HCT116 (cell line): ENCODE data around the gene CHDH. TPM values are rescaled to one million over a fixed set of nuclear protein-coding genes. Genes with fewer than 3 reads are reported as not detected.

Experiments used
- ATAC-seq: fragments of 200-7000 bp; cut with Tn5 transposase; 2 replicates; pipeline ENCODE4 v1.9.1; 2020; ENCODE audit warnings: mild to moderate bottlenecking, moderate library complexity
- BruUV-seq: library from RNA; stranded (reverse); fragments of 400-500 nt; replicated peaks from 2 replicates; lab custom pipeline; 2021; lab: Mats Ljungman, UMichigan
- CTCF ChIA-PET: fragments of 300-600 bp; sonication (Branson Sonifier 250); formaldehyde crosslinking; loops from one replicate; lab custom pipeline; 2021; ENCODE audit warnings: antibody characterized with exemption; lab: Charles Lee
- POLR2A ChIA-PET: fragments of 300-600, 350-600 bp; sonication (Branson Sonifier 250); formaldehyde crosslinking; loops from one replicate; lab custom pipeline; 2021; ENCODE audit warnings: antibody characterized with exemption; lab: Charles Lee
- RAD21 ChIA-PET, 2 experiments: fragments of 300-600 bp; sonication (Branson Sonifier 250); formaldehyde crosslinking; loops; one replicate each; lab custom pipeline; 2023; ENCODE audit warnings: low total read pairs in 2 of 2; ENCODE audit not compliant: uncharacterized antibody in 2 of 2, unreplicated experiment in 2 of 2, low non-redundant PET in 1 of 2; lab: Charles Lee
- DNase-seq: peaks from one replicate; pipeline ENCODE4 v3.0.0-alpha.2; 2010; ENCODE audit warnings: low read depth, low spot score
- H2AFZ ChIP-seq: fragments of 200-600 bp; shearing (Covaris generic), sonication (generic); 2 replicates; pipeline ENCODE4 v1.6.1; 2017; ENCODE audit warnings: low read depth, mixed run types, mixed read lengths, antibody characterized with exemption, low read length; ENCODE audit not compliant: poor library complexity, severe bottlenecking
- H3K27ac ChIP-seq: 2 replicates; pipeline ENCODE4 v1.5.1; 2012; ENCODE audit warnings: low read depth, low read length
- H3K27me3 ChIP-seq: fragments of 200-600 bp; sonication (generic); 2 replicates; pipeline ENCODE4 v1.6.1; 2016; ENCODE audit warnings: mixed run types, low read length, mixed read lengths; ENCODE audit not compliant: insufficient read depth
- H3K36me3 ChIP-seq, 2 experiments: fragments of 200-500 bp in 1 of 2; fragments of 200-600 bp in 1 of 2; sonication (Bioruptor generic) in 1 of 2; sonication (generic) in 1 of 2; 2 replicates each; pipeline versions ENCODE4 v1.5.1 to v1.6.1; 2014 to 2016; ENCODE audit warnings: low read length in 2 of 2, inconsistent platforms in 1 of 2, mixed read lengths in 1 of 2, mixed run types in 1 of 2; ENCODE audit not compliant: insufficient read depth in 2 of 2, control insufficient read depth in 1 of 2
- H3K4me1 ChIP-seq, 2 experiments: fragments of 200-600 bp in 1 of 2; sonication (generic) in 1 of 2; 2 replicates each; pipeline versions ENCODE4 v1.5.1 to v1.6.1; 2012 to 2017; ENCODE audit warnings: low read length in 2 of 2, inconsistent platforms in 1 of 2, mild to moderate bottlenecking in 1 of 2, mixed read lengths in 1 of 2, mixed run types in 1 of 2, moderate library complexity in 1 of 2; ENCODE audit not compliant: insufficient read depth in 2 of 2, control insufficient read depth in 1 of 2
- H3K4me2 ChIP-seq: fragments of 200-600 bp; sonication (generic); 2 replicates; pipeline ENCODE4 v1.6.1; 2017; ENCODE audit warnings: mixed run types, low read length, mixed read lengths
- H3K4me3 ChIP-seq, 2 experiments: fragments of 200-600 bp in 1 of 2; sonication (generic) in 1 of 2; replicated peaks in 1 of 2; 2 replicates each; pipeline ENCODE4 v1.5.1; 2011 to 2016; ENCODE audit warnings: low read length in 2 of 2, control low read depth in 1 of 2, low read depth in 1 of 2, mild to moderate bottlenecking in 1 of 2, mixed read lengths in 1 of 2, mixed run types in 1 of 2
- H3K79me2 ChIP-seq: fragments of 200-600 bp; sonication (generic); 2 replicates; pipeline ENCODE4 v1.6.1; 2017; ENCODE audit warnings: mild to moderate bottlenecking, mixed run types, low read length, moderate library complexity, mixed read lengths; ENCODE audit not compliant: insufficient read depth
- H3K9ac ChIP-seq: fragments of 200-600 bp; sonication (generic); 2 replicates; pipeline ENCODE4 v1.6.1; 2016; ENCODE audit warnings: low read length, mixed read lengths
- H3K9me2 ChIP-seq: fragments of 200-600 bp; sonication (generic), shearing (Covaris generic); 2 replicates; pipeline ENCODE4 v1.6.1; 2017; ENCODE audit warnings: mixed run types, mild to moderate bottlenecking, moderate library complexity; ENCODE audit not compliant: insufficient read depth
- H3K9me3 ChIP-seq, 2 experiments: fragments of 200-500 bp in 1 of 2; fragments of 200-600 bp in 1 of 2; sonication (Bioruptor generic) in 1 of 2; sonication (generic) in 1 of 2; 2 replicates each; pipeline ENCODE4 v1.6.1; 2014 to 2017; ENCODE audit warnings: low read length in 2 of 2, mixed read lengths in 2 of 2, inconsistent platforms in 1 of 2, low read depth in 1 of 2, mild to moderate bottlenecking in 1 of 2, mixed run types in 1 of 2, moderate library complexity in 1 of 2; ENCODE audit not compliant: control insufficient read depth in 1 of 2, insufficient read depth in 1 of 2
- H4K20me1 ChIP-seq: fragments of 200-600 bp; sonication (generic), shearing (Covaris generic); 2 replicates; pipeline ENCODE4 v1.6.1; 2017; ENCODE audit warnings: mixed run types, mild to moderate bottlenecking, moderate library complexity; ENCODE audit not compliant: insufficient read depth
- CBX3 ChIP-seq: IDR thresholded peaks from 2 replicates; pipeline ENCODE4 v1.6.1; 2012; ENCODE audit warnings: low read depth
- CEBPB ChIP-seq: IDR thresholded peaks from 2 replicates; pipeline ENCODE4 v1.6.1; 2012; ENCODE audit warnings: low read depth
- EGR1 ChIP-seq: IDR thresholded peaks from 2 replicates; pipeline ENCODE4 v1.6.1; 2012; ENCODE audit warnings: low read depth
- EZH2phosphoT487 ChIP-seq: fragments of 200-600 bp; IDR thresholded peaks from 2 replicates; pipeline ENCODE4 v1.6.1; 2018; ENCODE audit warnings: antibody characterized with exemption, borderline replicate concordance
- FOSL1 ChIP-seq: IDR thresholded peaks from 2 replicates; pipeline ENCODE4 v1.6.1; 2012; ENCODE audit warnings: low read depth
- JUND ChIP-seq: IDR thresholded peaks from 2 replicates; pipeline ENCODE4 v1.6.1; 2012
- MAX ChIP-seq: IDR thresholded peaks from 2 replicates; pipeline ENCODE4 v1.6.1; 2012
- POLR2AphosphoS5 ChIP-seq: IDR thresholded peaks from 2 replicates; pipeline ENCODE4 v1.6.1; 2011; ENCODE audit warnings: mild to moderate bottlenecking, low read depth, low read length, moderate library complexity
- RAD21 ChIP-seq: IDR thresholded peaks from 2 replicates; pipeline ENCODE4 v1.6.1; 2012; ENCODE audit warnings: low read depth, mild to moderate bottlenecking
- SP1 ChIP-seq: IDR thresholded peaks from 2 replicates; pipeline ENCODE4 v1.6.1; 2012; ENCODE audit warnings: low read depth
- SRF ChIP-seq: IDR thresholded peaks from 2 replicates; pipeline ENCODE4 v1.6.1; 2012; ENCODE audit warnings: low read depth
- TCF7L2 ChIP-seq: IDR thresholded peaks from 2 replicates; pipeline ENCODE4 v1.7.0; 2011; ENCODE audit warnings: borderline replicate concordance, inconsistent platforms; ENCODE audit not compliant: insufficient read depth, insufficient read length; ENCODE audit errors: extremely low read depth
- YY1 ChIP-seq: IDR thresholded peaks from 2 replicates; pipeline ENCODE4 v1.6.1; 2011; ENCODE audit warnings: low read length, low read depth, moderate library complexity, mild to moderate bottlenecking; ENCODE audit not compliant: insufficient replicate concordance; ENCODE audit errors: extremely low read depth
- ZBTB33 ChIP-seq: IDR thresholded peaks from 2 replicates; pipeline ENCODE4 v1.6.1; 2011; ENCODE audit warnings: mild to moderate bottlenecking, low read length, moderate library complexity; ENCODE audit not compliant: insufficient replicate concordance; ENCODE audit errors: extremely low read depth
- ZFX ChIP-seq: fragments of 450-650 bp; IDR thresholded peaks from 2 replicates; pipeline ENCODE4 v1.6.1; 2017
- ZNF274 ChIP-seq: fragments of 200-500 bp; sonication (Bioruptor generic); IDR thresholded peaks from 2 replicates; pipeline ENCODE4 v1.6.1; 2014; ENCODE audit warnings: mild to moderate bottlenecking, low read depth, low read length, inconsistent platforms
- intact Hi-C: fragments of 100-400 bp; cut with micrococcal nuclease; formaldehyde crosslinking; loops from 2 replicates; pipeline ENCODE4 v1.10.0; 2022
- total RNA-seq: library from RNA; stranded (reverse); gene quantifications from one replicate; pipeline ENCODE4 v1.2.1, GENCODE V29; 2021; ENCODE audit not compliant: unreplicated experiment
- TF ChIP-seq, protein P1 (sequence below), 3 experiments: fragments of 200-600 bp in 1 of 3; sonication (generic) in 1 of 3; IDR thresholded peaks in 2 of 3; conservative IDR thresholded peaks in 1 of 3; 2 replicates each; pipeline ENCODE4 v1.5.1; 2012 to 2017; ENCODE audit warnings: low read depth in 2 of 3, low read length in 2 of 3, antibody characterized with exemption in 1 of 3, borderline replicate concordance in 1 of 3, control low read depth in 1 of 3, mild to moderate bottlenecking in 1 of 3, mixed read lengths in 1 of 3, mixed run types in 1 of 3, moderate library complexity in 1 of 3; ENCODE audit not compliant: insufficient read depth in 1 of 3

CHDH gene
- total RNA-seq, 1 experiment from 2014 or later, result 10.8 TPM

GRCh38 chr3:53794597-53794996, 51.6 kb downstream of the CHDH start:
- Histone ChIP-seq H3K27me3 (peaks cover 5% of the 10 kb centered on the region), H3K4me1 (peaks cover 0 to 12% of the 10 kb centered on the region in 2 experiments; a peak in 1 of 4 replicates), H2AFZ (no peak overlapping the region), H4K20me1 (no peaks in the 10 kb centered on the region), H3K27ac (no peak overlapping the region), H3K36me3 (no peaks in the 10 kb centered on the region), H3K4me2 (peak overlapping the region; percentile 3; the same call in 1 of the 2 replicates), H3K9me3 (no peaks in the 10 kb centered on the region), H3K4me3 (no peak overlapping the region), H3K9me2 (no peaks in the 10 kb centered on the region), H3K79me2 (no peaks in the 10 kb centered on the region), H3K9ac (no peak overlapping the region)
- ATAC-seq, result no peak; the same call in 1 of the 2 replicates
- DNase-seq, result no peak
- intact Hi-C loops, result no loop called here
- TF ChIP-seq MAX, result no peak
- ChIA-PET RAD21 (no interaction called here), CTCF (no interaction called here), POLR2A (no interaction called here)
- no TSS peak for BruUV-seq

- RAD21 ChIA-PET, result no interaction called here
- no peaks in the 10 kb centered on the region for H3K36me3 ChIP-seq
- intact Hi-C loops, result no loop called here
- H3K4me1 ChIP-seq, result peaks cover 0 to 12% of the 10 kb centered on the region in 2 experiments; a peak in 1 of 4 replicates
- H3K9ac ChIP-seq, result no peak overlapping the region
- H3K79me2 ChIP-seq, result no peaks in the 10 kb centered on the region
- POLR2A ChIA-PET, result no interaction called here
- peaks cover 7% of the 10 kb centered on the region for H3K27me3 ChIP-seq
- no TSS peak for BruUV-seq
- H4K20me1 ChIP-seq, result no peaks in the 10 kb centered on the region
- DNase-seq (no peak), ATAC-seq (no peak)
- no peaks in the 10 kb centered on the region for H3K9me3 ChIP-seq
- CTCF ChIA-PET, result no interaction called here
- H3K9me2 ChIP-seq, result no peaks in the 10 kb centered on the region
- H2AFZ ChIP-seq, result no peak overlapping the region
- H3K4me2 ChIP-seq, result no peak overlapping the region
- H3K27ac ChIP-seq, result no peak overlapping the region
- H3K4me3 ChIP-seq, result no peak overlapping the region
- TF ChIP-seq ZBTB33, result no peak
- TF ChIP-seq, protein P1, sequence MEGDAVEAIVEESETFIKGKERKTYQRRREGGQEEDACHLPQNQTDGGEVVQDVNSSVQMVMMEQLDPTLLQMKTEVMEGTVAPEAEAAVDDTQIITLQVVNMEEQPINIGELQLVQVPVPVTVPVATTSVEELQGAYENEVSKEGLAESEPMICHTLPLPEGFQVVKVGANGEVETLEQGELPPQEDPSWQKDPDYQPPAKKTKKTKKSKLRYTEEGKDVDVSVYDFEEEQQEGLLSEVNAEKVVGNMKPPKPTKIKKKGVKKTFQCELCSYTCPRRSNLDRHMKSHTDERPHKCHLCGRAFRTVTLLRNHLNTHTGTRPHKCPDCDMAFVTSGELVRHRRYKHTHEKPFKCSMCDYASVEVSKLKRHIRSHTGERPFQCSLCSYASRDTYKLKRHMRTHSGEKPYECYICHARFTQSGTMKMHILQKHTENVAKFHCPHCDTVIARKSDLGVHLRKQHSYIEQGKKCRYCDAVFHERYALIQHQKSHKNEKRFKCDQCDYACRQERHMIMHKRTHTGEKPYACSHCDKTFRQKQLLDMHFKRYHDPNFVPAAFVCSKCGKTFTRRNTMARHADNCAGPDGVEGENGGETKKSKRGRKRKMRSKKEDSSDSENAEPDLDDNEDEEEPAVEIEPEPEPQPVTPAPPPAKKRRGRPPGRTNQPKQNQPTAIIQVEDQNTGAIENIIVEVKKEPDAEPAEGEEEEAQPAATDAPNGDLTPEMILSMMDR (IDR thresholded peaks at IDR 0.05 in 2 of 3, conservative IDR thresholded peaks at IDR 0.05 in 1 of 3; ENCODE audit: borderline replicate concordance in 1 of 3, insufficient read depth in 1 of 3, low read depth in 2 of 3, low read length in 2 of 3), result no peak
- TF ChIP-seq SRF, result no peak
- TF ChIP-seq FOSL1, result no peak
- TF ChIP-seq YY1, result no peak
- no peak for TF ChIP-seq CBX3
- TF ChIP-seq MAX, result no peak
- no peak for TF ChIP-seq EGR1
- no peak for TF ChIP-seq POLR2AphosphoS5
- TF ChIP-seq ZFX, result no peak
- no peak for TF ChIP-seq SP1
- TF ChIP-seq TCF7L2, result no peak
- TF ChIP-seq JUND, result no peak
- TF ChIP-seq ZNF274, result no peak
- TF ChIP-seq CEBPB, result no peak
- no peak for TF ChIP-seq EZH2phosphoT487
- TF ChIP-seq RAD21, result no peak
Measured at GRCh38 chr3:53792866-53793265, 53.4 kb downstream of the CHDH start.
